HG03280 (cell line): ENCODE data around the gene EIF2AK3.

Experiments
- ATAC-seq: cut with Tn5 transposase; IDR thresholded peaks from one replicate; pipeline ENCODE4 v1.9.1; 2021; ENCODE audit warnings: mild to moderate bottlenecking, moderate library complexity; ENCODE audit not compliant: unreplicated experiment

The EIF2AK3 gene

DNA sequence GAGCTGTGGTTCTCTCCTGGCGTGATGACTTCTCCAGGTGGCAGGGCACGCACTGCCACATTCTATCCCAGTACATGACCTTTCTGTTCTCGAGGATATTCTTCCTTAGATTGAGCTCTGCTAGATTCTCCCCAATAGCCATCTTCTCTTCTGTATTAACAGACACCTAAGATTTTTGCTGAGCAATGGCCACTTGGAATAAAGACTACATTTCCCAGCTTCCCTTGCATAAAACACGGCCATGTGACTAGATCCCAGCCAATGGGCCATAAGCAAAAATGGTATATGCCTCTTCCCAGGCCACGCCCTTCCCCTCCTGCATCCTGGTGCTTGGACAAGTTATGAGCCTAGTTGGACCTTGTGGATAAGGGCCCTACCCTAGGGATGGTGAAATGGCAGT lies 82.1 kb downstream of the EIF2AK3 start:
- no peak for ATAC-seq

DNA sequence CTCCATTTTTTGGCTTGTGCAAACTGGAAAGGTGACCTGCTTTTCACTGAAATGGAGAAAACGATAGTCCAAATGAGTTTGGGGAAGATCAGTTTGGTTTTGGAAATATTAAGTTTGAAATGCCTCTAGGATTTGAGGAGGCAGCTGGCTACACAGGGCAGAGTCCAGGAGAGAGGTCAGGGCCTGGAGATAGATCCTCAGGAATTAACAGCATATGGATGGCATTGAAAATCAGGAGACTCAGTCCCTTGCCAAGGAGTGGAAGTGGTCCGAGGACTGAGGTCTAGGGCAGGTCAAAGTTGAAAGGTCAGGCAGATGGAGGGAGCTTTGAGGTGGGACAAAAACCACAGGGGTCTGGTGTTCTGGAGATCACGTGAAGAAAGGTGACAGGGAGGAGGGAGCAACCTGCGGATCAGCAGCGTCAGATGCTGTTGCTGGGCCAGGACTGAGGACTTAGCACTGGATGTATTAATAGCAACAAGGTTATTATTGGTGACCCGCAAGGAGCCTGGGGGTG lies 83.7 kb downstream of the EIF2AK3 start:
- ATAC-seq = no peak

DNA sequence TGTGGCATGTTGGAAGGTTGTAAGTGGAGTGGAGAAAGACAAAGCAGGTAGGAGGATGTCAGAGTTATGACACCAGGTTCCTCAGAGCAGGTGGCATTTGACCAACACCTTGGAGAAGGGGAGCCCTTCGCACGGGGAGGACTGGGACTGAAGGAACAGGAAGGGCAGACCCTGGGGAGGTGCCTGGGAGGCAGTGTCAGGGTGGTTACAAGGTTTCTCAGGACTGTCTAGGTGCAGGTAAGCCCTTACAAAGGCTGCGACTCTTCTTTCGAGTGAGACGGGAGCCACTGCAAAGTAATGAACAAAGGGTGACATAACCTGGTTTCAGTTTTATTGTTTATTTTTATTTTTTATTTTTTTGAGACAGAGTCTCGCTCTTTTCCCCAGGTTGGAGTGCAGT lies 84.6 kb downstream of the EIF2AK3 start:
- ATAC-seq = no peak

DNA sequence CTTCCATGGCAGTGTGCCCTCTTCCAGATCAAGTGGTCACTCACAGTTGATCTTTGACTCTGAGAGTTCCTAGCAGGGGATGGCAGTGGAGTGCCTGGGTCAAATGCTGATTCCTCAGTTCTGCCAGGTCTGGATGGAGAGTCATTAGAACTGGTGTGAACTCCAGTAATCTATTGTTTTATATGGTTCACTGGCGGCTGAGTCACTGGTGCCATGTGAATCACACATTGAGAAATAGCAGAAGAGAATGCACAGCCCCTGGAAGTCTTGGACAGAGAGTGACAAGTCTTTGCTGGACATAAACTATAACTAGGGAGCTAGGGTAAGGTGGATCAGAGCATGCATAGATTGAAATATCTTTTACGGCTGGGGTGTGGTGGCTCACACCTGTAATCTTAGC lies 86.9 kb downstream of the EIF2AK3 start:
- no peak for ATAC-seq

DNA sequence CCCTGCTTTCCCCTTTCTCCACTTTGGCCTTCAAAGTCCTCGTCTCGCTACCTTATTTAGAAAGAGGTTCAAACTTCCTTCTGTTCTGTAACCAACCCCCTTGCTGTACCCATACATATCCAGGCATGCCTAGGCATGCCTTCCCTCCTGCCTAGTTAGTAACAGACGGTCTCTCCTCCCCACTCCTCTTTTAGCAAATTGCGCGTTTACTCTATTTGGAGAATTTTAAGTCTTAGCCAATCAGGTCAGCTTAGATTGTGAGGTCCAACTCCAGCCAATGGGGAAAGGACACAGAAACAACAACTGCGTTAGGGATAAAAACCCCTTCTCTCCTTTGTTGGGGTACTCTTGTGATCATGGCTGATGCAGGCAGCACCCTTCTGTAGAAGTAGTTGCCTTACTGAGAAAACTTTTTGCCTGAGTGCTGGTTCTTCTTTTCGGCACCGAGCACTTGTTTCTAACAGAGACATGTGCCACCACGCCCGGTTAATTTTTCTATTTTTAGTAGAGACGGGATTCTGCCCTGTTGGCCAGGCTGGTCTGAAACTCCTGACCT lies 88.8 kb downstream of the EIF2AK3 start:
- no peak for ATAC-seq

DNA sequence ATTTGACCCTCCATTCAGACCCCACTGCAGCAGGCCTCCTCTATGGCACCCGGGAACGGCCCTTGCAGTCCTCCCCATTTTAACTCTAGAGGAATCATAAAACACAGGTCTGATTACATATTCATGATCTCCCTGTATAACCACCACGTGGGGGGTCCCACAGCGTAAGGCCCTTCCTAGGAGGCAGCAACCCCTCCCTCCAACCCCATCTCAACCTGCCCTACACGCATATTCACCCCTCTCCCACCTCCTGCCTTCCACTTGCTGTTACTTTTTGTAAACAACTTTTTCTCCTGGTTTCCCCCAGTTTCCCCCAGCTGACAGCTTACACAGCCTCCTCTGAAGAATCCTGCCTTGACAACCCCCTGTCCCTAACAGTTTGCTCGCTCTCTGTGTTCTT lies 89.6 kb downstream of the EIF2AK3 start:
- ATAC-seq = no peak

DNA sequence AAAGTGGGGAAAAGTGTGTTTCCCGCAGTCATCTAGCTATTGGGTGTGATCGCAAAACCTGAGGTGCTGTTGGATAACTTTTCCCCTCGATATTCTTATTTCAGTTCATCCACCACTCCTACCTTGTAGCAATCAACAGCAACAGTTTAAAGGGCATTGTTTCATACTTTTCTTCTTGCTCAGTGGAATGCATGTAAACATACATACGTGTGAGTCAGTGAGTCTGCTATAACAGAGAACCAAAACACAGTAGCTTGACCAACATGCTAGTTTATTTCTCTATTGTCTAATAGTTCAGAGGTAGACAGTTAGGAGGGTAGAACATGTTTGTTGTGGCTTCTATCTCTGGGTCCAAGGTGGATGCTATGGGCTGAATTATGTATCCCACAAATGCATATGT lies 97.2 kb downstream of the EIF2AK3 start:
- ATAC-seq = no peak

DNA sequence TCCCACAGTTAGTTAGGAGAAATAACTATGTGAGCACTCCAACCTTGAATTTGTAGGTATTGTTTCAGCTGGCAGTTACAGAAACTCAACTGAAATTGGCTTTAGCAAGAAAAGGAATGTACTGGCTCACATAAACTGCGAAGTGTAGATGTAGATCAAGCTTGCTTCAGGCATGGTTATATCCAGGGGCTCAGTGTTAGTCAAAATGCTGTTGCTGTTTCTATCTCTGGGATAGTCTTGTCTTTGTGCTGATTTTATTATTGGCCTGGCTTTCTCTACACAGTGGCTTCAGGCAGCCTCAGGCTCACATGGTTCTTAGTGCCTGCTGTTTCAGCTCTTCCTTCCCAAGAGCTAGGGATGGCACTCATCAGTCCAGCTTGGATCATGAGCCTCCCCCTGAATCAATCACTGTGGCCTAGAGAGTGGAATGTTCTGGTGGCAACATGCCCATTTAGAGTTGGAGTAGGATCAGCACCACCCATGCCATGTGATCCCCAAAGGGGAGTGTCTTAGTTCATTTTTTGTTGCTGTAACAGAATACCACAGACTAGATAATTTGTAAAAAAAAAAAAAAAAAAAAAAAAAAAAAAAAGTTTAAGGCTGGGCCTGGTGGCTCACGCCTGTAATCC lies 105.7 kb downstream of the EIF2AK3 start:
- ATAC-seq = no peak

DNA sequence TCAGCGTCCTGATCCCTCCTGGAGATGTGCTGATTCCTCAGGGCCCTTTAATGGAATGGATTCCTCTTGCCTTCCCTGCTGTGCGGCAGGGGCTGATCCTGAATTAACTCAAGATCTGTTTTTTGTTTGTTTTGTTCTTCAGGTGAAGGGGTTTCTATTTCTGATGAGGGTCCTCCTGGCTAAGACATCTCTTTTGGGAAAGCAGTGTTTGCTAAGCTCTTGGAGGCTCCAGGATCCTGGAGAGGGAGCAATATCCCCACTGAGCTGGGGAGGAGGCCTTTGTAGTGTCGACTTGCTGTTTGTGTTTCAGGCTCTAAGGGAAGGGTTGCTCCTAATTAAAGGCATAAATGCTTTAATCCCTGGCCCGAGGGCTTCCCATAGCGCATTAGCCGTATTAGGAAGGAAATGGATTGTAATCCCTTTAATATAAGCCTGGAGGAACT lies 109.5 kb downstream of the EIF2AK3 start:
- no peak for ATAC-seq
